22Rv1 (cell line): ENCODE data around the gene TTC28.
"Not testable (repeated sequence)": the region's sequence is repeated elsewhere in the genome, so short reads cannot be mapped to it uniquely, and the experiment has no call there.

Source experiments
- H3K27ac ChIP-seq: fragments of 450-650 bp; 2 replicates; pipeline ENCODE4 v1.5.1; 2017
- CTCF ChIP-seq: fragments of 450-650 bp; IDR thresholded peaks from 2 replicates; pipeline ENCODE4 v1.5.1; 2017; ENCODE audit warnings: mild to moderate bottlenecking
- ZFX ChIP-seq: fragments of 450-650 bp; IDR thresholded peaks from 2 replicates; pipeline ENCODE4 v1.6.1; 2017; ENCODE audit warnings: antibody characterized with exemption, borderline replicate concordance

Gene TTC28

GRCh38 chr22:28205926-28206325 lies 473.7 kb downstream of the TTC28 start:
- no peak overlapping the region for H3K27ac ChIP-seq
- no peak for TF ChIP-seq CTCF

- TF ChIP-seq CTCF (no peak), ZFX (no peak)
- no peak overlapping the region for H3K27ac ChIP-seq
These were observed 475.3 kb downstream of the TTC28 start for GRCh38 chr22:28204382-28204781.

- TF ChIP-seq ZFX (no peak), CTCF (no peak)
- H3K27ac ChIP-seq, result no peak overlapping the region
These were observed 476.4 kb downstream of the TTC28 start for GRCh38 chr22:28203286-28203685.

GRCh38 chr22:28198692-28199091 lies 480.9 kb downstream of the TTC28 start:
- TF ChIP-seq ZFX (no peak), CTCF (no peak)
- no peak overlapping the region for H3K27ac ChIP-seq

GRCh38 chr22:28191571-28191970 lies 488.1 kb downstream of the TTC28 start:
- not testable (repeated sequence) for H3K27ac ChIP-seq

- TF ChIP-seq CTCF, result no peak
- no peak for TF ChIP-seq ZFX
- no peak overlapping the region for H3K27ac ChIP-seq
These were observed 491.3 kb downstream of the TTC28 start for GRCh38 chr22:28188178-28188879.

GRCh38 chr22:28187612-28188011 lies 492.0 kb downstream of the TTC28 start:
- H3K27ac ChIP-seq, result no peak overlapping the region
- TF ChIP-seq ZFX, result no peak
- no peak for TF ChIP-seq CTCF

GRCh38 chr22:28186641-28187040 lies 493.0 kb downstream of the TTC28 start:
- TF ChIP-seq ZFX, result no peak
- no peak for TF ChIP-seq CTCF
- no peak overlapping the region for H3K27ac ChIP-seq
